Activated T-helper 1 cell treated with anti-CD3 and anti-CD28 coated beads, Interleukin-12 subunit alpha, Interleukin-12 subunit beta, Interleukin-2, Interleukin-4 antibody, amounts not matched to agents 30 ng/mL and 10 ng/mL and 1 ng/mL, durations not matched to agents 14 hours and 24 hours and 36 hours (primary cell): ENCODE data around the gene MUSTN1. TPM values are rescaled to one million over a fixed set of nuclear protein-coding genes. Genes with fewer than 3 reads are reported as not detected.

Experiments used
- DNase-seq: peaks from one replicate; pipeline ENCODE4 v3.0.0; 2021; ENCODE audit warnings: low spot score
- H3K27ac Mint-ChIP-seq: one replicate; pipeline ENCODE4 v1.8.0; 2021; ENCODE audit warnings: mild to moderate bottlenecking, mixed read lengths
- H3K27me3 Mint-ChIP-seq: one replicate; pipeline ENCODE4 v1.8.0; 2022; ENCODE audit warnings: mild to moderate bottlenecking, moderate library complexity, mixed read lengths; ENCODE audit not compliant: insufficient read depth
- H3K36me3 Mint-ChIP-seq: one replicate; pipeline ENCODE4 v1.8.0; 2021; ENCODE audit warnings: low read depth, mixed read lengths
- H3K4me1 Mint-ChIP-seq: one replicate; pipeline ENCODE4 v1.8.0; 2021; ENCODE audit warnings: low read depth, mixed read lengths
- H3K4me3 Mint-ChIP-seq: one replicate; pipeline ENCODE4 v1.8.0; 2021; ENCODE audit warnings: mild to moderate bottlenecking, moderate library complexity, mixed read lengths
- H3K9me3 Mint-ChIP-seq: one replicate; pipeline ENCODE4 v1.8.0; 2021; ENCODE audit warnings: mixed read lengths
- intact Hi-C: fragments of 100-400 bp; cut with micrococcal nuclease; formaldehyde crosslinking; loops from one replicate; pipeline ENCODE4 v1.15.1; 2024
- total RNA-seq: library from RNA; stranded (reverse); gene quantifications from 2 replicates; pipeline ENCODE4 v1.2.3, GENCODE V29; 2022

MUSTN1 gene
- total RNA-seq, 1 donor from 2014 or later: 1.7 TPM

DNA sequence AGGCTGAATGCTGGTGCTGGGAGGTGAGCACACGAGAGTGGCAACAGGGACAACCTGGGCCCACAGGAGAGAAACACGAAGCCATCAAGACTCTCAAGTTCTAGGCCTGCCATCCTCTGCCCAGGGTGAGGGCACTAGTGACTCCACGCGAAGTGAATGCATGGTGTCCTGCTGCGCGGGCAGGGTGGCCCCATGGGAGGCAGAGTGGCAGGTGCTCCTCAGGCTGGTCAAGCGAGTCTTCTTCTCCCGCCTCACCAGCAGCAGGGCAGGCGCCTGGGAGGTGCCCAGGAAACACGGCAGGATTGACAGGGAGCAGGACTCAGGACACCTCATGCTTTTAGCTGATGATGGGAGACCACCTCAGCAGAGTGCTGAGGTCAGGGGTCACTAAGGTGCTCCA lies 35.7 kb upstream of the MUSTN1 start:
- DNase-seq: no peak
- Mint-ChIP-seq H3K27ac (no peak overlapping the region), H3K36me3 (peaks cover 6% of the 10 kb centered on the region), H3K4me3 (no peak overlapping the region), H3K27me3 (no peaks in the 10 kb centered on the region), H3K9me3 (no peaks in the 10 kb centered on the region), H3K4me1 (peaks cover 19% of the 10 kb centered on the region)
- intact Hi-C loops: no loop called here

DNA sequence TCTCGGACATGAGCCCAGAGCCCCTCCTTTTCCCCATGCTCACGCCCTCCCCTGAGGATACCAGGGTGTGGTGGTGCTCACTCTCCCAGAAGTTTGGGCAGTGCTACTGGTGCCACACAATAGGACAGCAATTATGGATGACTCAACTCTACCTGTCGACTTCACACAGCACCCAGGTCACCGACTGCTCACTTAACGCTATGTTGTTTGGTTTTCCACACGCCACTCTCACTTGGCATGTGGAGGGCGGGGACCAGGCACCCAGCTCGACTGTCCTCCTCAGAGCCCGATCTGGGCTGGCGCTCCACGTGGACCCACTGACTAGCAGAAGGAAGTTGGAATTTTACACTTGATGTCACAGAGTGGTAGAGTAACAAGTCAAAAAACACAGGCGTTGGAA lies 31.6 kb upstream of the MUSTN1 start:
- Mint-ChIP-seq H3K27ac (no peak overlapping the region), H3K27me3 (no peaks in the 10 kb centered on the region), H3K9me3 (peaks cover 3% of the 10 kb centered on the region), H3K36me3 (peaks cover 6% of the 10 kb centered on the region), H3K4me1 (no peaks in the 10 kb centered on the region), H3K4me3 (no peak overlapping the region)
- DNase-seq: no peak
- intact Hi-C loops: no loop called here

DNA sequence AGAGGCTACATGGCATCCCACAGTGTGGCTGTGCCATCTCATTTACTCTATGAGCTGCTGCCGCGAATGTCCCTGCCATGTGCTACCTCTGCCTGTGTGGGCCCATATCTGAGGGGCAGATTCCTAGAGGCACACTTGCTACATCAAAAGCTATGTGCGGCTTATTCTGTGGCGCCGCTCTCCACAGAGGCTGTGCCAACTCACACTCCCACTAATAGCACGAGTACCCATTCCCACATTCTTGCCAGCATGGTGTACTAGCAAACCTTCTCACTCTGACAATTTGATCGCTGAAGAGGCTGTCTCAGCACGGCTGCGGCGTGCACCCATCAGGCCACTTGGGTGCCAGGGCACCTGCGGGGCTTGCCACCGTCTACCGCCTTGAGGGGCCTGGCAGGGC lies 31.2 kb upstream of the MUSTN1 start:
- intact Hi-C loops: no loop called here
- no peaks in the 10 kb centered on the region for H3K27me3 Mint-ChIP-seq
- peaks cover 6% of the 10 kb centered on the region for H3K36me3 Mint-ChIP-seq
- no peak overlapping the region for H3K4me3 Mint-ChIP-seq
- peaks cover 3% of the 10 kb centered on the region for H3K9me3 Mint-ChIP-seq
- no peak overlapping the region for H3K27ac Mint-ChIP-seq
- no peak for DNase-seq
- H3K4me1 Mint-ChIP-seq: no peaks in the 10 kb centered on the region

DNA sequence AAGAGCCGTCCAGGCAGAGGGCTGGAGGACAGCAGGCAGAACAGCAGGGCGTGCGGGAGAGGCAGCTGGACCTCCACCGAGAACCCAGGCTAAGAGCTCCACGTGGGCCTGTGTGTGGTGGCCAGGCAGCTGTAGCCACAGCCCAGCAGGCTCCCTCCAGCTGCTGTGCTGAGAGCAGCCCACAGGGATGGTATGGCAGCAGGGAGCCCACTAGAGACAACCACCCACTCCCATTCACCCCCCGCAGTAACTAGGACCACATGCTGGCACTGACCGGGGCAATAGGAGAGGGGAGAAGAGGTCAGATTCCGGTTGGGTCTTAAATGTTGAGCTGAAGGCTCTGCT lies 25.6 kb upstream of the MUSTN1 start:
- H3K27me3 Mint-ChIP-seq: peaks cover 1% of the 10 kb centered on the region
- intact Hi-C loops: no loop called here
- no peak overlapping the region for H3K4me3 Mint-ChIP-seq
- peaks cover 3% of the 10 kb centered on the region for H3K9me3 Mint-ChIP-seq
- H3K36me3 Mint-ChIP-seq: peaks cover 2% of the 10 kb centered on the region
- no peaks in the 10 kb centered on the region for H3K4me1 Mint-ChIP-seq
- no peak for DNase-seq
- H3K27ac Mint-ChIP-seq: no peak overlapping the region

GRCh38 chr3:52859686-52860423 lies 25.0 kb upstream of the MUSTN1 start:
- DNase-seq: no peak
- intact Hi-C loops: no loop called here
- peaks cover 1% of the 10 kb centered on the region for H3K27me3 Mint-ChIP-seq
- no peak overlapping the region for H3K27ac Mint-ChIP-seq
- H3K4me3 Mint-ChIP-seq: no peak overlapping the region
- H3K36me3 Mint-ChIP-seq: peaks cover 2% of the 10 kb centered on the region
- H3K4me1 Mint-ChIP-seq: no peaks in the 10 kb centered on the region
- peaks cover 3% of the 10 kb centered on the region for H3K9me3 Mint-ChIP-seq

DNA sequence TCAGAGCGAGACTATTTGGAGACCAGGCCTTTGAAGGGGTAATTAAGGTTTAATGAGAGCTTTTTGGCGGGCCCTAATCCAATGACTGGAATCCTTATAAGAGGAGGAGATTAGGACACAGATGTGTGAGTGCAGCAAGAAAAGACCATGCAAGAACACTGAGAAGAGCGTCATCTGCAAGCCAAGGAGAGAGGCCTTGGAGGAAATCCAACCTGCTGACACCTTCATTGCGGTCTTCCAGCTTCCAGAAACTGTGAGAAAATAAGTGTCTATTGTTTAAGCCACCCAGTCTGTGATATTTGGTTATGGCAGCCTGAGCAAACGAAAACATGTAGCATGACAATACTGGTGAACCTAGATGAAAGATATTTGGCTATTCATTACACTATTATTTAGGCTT lies 23.0 kb upstream of the MUSTN1 start:
- H3K4me1 Mint-ChIP-seq: no peaks in the 10 kb centered on the region
- no peak overlapping the region for H3K4me3 Mint-ChIP-seq
- peaks cover 1% of the 10 kb centered on the region for H3K27me3 Mint-ChIP-seq
- H3K27ac Mint-ChIP-seq: no peak overlapping the region
- intact Hi-C loops: no loop called here
- no peaks in the 10 kb centered on the region for H3K9me3 Mint-ChIP-seq
- peaks cover 2% of the 10 kb centered on the region for H3K36me3 Mint-ChIP-seq
- no peak for DNase-seq

GRCh38 chr3:52857133-52857532 lies 22.3 kb upstream of the MUSTN1 start:
- Mint-ChIP-seq H3K4me3 (no peak overlapping the region), H3K36me3 (no peaks in the 10 kb centered on the region), H3K27me3 (peaks cover 1% of the 10 kb centered on the region), H3K4me1 (no peaks in the 10 kb centered on the region), H3K27ac (no peak overlapping the region), H3K9me3 (no peaks in the 10 kb centered on the region)
- DNase-seq: no peak
- intact Hi-C loops: no loop called here

DNA sequence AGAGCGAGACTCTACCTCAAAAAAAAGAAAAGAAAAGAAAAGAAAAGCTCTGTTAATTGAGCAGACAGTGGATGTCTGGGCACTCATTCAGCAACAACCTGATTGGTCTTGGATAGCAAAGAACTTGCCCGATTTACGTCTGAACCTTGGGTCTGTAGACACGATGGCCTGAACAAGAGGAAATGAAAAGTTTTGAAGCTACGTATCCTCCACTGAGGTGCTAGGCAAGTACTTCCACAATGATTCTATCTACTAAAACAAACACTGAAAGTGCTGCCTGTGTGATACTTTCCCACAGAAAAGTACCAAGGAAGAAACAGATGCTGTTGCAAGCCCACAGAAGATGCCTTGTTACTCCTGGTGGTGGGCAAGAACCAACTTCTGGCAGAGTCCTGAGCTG lies 21.8 kb upstream of the MUSTN1 start:
- intact Hi-C loops: no loop called here
- DNase-seq: no peak
- Mint-ChIP-seq H3K27ac (no peak overlapping the region), H3K4me1 (no peaks in the 10 kb centered on the region), H3K27me3 (peaks cover 1% of the 10 kb centered on the region), H3K4me3 (no peak overlapping the region), H3K36me3 (no peaks in the 10 kb centered on the region), H3K9me3 (no peaks in the 10 kb centered on the region)

- no peak overlapping the region for H3K4me3 Mint-ChIP-seq
- no peaks in the 10 kb centered on the region for H3K9me3 Mint-ChIP-seq
- H3K36me3 Mint-ChIP-seq: no peaks in the 10 kb centered on the region
- no peaks in the 10 kb centered on the region for H3K4me1 Mint-ChIP-seq
- no peak for DNase-seq
- H3K27ac Mint-ChIP-seq: no peak overlapping the region
- H3K27me3 Mint-ChIP-seq: peaks cover 1% of the 10 kb centered on the region
- intact Hi-C loops: loop anchor here (5.0 kb wide), 1 partner anchor 43 kb away; the partner anchor contains the start of gene STIMATE
These were observed 19.2 kb upstream of the MUSTN1 start for GRCh38 chr3:52854013-52854412.

GRCh38 chr3:52852419-52852818 lies 17.6 kb upstream of the MUSTN1 start:
- Mint-ChIP-seq H3K4me3 (no peak overlapping the region), H3K27ac (no peak overlapping the region), H3K36me3 (no peaks in the 10 kb centered on the region), H3K27me3 (no peaks in the 10 kb centered on the region), H3K9me3 (no peaks in the 10 kb centered on the region), H3K4me1 (no peaks in the 10 kb centered on the region)
- intact Hi-C loops: loop anchor here (5.0 kb wide), 1 partner anchor 45 kb away; the partner anchor contains the start of gene STIMATE
- DNase-seq: no peak

- Mint-ChIP-seq H3K4me1 (no peaks in the 10 kb centered on the region), H3K4me3 (no peak overlapping the region), H3K9me3 (no peaks in the 10 kb centered on the region), H3K27me3 (no peaks in the 10 kb centered on the region), H3K36me3 (no peaks in the 10 kb centered on the region), H3K27ac (no peak overlapping the region)
- DNase-seq: no peak
- intact Hi-C loops: loop anchor here (1.0 to 5.0 kb wide), 3 partner anchors 46 to 221 kb away; partner anchors contain the start of gene STIMATE
These were observed 16.5 kb upstream of the MUSTN1 start for GRCh38 chr3:52851348-52851747.

DNA sequence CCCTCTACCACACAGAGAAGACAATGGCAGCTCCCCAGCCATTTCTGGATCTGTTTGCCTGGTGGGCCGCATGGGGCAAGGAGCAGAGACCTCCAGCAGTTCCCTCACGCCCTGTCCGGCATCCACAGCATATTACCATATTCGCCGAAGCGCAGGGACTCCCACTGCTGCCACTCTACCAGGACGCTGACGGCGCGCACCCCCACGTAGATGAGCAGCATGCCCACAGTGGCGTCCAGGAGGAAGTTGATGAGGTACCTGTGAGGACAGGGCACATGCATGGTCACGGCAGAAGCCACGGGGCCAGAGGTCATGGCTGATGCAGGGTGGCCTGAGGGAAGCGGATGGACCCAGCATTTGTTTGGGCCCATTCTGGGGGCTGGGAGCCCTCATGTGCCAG lies 14.8 kb upstream of the MUSTN1 start:
- H3K27me3 Mint-ChIP-seq: no peaks in the 10 kb centered on the region

DNA sequence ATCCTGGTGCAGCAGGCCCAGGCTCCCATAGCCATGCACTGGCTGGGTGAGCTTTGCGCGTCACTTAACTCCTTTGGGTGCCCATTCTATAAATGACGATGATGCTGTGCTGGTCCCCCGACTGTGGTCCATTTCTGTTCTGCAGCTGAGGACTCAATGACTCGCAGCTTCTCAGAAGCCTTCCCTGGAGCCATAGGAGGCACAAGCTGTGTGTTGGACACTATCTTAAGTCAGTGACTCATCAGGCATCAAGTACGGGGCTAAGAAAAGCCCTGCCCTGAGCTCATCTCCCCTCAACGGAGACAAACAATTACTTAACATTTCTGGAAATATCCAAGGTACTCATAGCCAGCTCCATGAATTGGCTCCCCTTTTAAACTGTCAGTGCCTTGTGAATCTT lies 13.8 kb upstream of the MUSTN1 start:
- no peak overlapping the region for H3K27ac Mint-ChIP-seq
- peaks cover 7% of the 10 kb centered on the region for H3K4me1 Mint-ChIP-seq
- no peaks in the 10 kb centered on the region for H3K9me3 Mint-ChIP-seq
- no peaks in the 10 kb centered on the region for H3K36me3 Mint-ChIP-seq
- H3K4me3 Mint-ChIP-seq: no peak overlapping the region
- DNase-seq: no peak
- no peaks in the 10 kb centered on the region for H3K27me3 Mint-ChIP-seq
- intact Hi-C loops: loop anchor here (10.0 kb wide), 1 partner anchor 346 kb away; no protein-coding TSS in a partner anchor

More for the DNA sequence above, 14.8 kb upstream of the MUSTN1 start:
- H3K36me3 Mint-ChIP-seq: no peaks in the 10 kb centered on the region
- no peaks in the 10 kb centered on the region for H3K9me3 Mint-ChIP-seq
- intact Hi-C loops: loop anchor here (5.0 to 10.0 kb wide), 2 partner anchors 48 to 345 kb away; partner anchors contain the start of gene STIMATE
- no peak overlapping the region for H3K4me3 Mint-ChIP-seq
- H3K4me1 Mint-ChIP-seq: peaks cover 1% of the 10 kb centered on the region
- H3K27ac Mint-ChIP-seq: no peak overlapping the region
- DNase-seq: no peak
